RKO (cell line): ENCODE data around the gene DNAJC6.
A peak's percentile ranks its signal among the peaks of the same experiment; 100 is the strongest.

Experiments
- DNase-seq: peaks from one replicate; pipeline ENCODE4 v3.0.0-alpha.2; 2016; ENCODE audit warnings: low spot score

The DNAJC6 gene

DNA sequence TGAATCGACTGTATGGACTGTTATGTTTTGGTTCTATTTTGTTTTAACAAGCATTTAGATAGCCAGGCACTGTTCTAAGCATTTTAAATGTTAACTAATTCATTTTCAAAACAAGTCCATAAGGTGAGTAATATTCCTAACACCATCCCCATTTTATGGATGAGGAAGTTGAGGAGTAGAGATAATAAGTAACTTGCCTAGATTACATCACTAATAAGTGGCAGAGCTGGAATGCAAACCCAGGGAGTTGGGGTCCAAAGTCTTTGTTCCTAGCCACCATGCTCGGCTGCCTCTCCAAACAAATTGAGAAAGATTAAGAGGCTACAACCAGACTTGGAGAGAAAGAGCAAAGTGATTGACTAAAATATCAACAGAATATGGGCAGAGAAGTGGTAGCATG lies 98.5 kb downstream of the DNAJC6 start:
- no peak for DNase-seq

DNA sequence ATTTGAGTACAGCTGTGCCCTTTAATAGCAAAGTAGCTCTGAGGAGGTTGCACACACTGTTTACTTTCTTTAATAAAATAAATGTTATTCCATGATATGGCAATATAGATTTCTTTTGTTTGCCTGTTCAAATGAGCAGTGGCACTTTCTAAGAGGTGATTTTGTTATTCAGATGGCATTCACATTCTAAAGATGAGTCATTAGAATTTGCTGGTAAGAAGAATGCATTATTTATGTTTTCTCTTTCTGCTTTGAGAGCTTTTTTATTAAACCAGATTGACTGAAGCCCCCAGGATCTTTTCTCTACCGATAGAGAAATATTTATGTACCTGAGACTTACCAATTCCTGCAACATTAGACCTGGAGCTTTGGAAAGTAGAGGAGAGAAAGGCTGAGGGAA lies 100.0 kb downstream of the DNAJC6 start:
- no peak for DNase-seq

- DNase-seq: no peak
Observed at GRCh38 chr1:65409816-65410326, 100.5 kb downstream of the DNAJC6 start.

DNA sequence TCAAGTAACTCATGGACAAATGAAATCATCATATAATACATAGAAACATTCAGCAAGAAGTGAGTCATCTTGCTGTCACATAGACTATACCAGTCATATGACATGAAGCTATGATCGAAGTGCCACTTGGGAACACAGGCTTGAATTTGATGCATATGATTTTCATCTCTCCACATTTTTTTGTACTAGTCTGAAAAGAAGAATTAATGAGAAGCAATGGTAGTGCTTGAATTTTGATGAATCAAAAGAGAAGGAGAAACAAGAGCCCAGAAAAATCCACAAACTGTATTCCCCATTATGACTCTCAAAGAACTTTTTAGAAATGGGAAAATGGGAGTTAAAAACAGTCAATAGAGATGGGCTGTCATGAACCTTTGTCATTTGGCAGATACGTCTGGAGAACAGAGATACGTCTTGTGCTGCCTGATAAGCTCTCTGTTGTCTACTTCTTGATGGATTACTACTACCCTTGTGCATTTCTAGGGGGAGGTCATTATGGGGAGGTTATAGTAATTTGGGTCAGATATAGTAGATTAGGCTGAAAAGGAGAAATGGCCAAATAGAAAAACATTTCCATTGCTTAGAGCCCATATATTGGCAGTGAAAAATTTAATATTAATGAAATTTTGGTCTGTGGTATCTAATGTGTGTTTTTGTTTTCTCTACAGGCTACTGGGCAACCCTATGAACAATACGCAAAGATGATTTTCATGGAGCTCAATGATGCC lies 103.1 kb downstream of the DNAJC6 start:
- peak; percentile 66 for DNase-seq

- no peak for DNase-seq
Observed at GRCh38 chr1:65412984-65413375, 103.6 kb downstream of the DNAJC6 start.

- no peak for DNase-seq
Observed at GRCh38 chr1:65414538-65414937, 105.2 kb downstream of the DNAJC6 start.

DNA sequence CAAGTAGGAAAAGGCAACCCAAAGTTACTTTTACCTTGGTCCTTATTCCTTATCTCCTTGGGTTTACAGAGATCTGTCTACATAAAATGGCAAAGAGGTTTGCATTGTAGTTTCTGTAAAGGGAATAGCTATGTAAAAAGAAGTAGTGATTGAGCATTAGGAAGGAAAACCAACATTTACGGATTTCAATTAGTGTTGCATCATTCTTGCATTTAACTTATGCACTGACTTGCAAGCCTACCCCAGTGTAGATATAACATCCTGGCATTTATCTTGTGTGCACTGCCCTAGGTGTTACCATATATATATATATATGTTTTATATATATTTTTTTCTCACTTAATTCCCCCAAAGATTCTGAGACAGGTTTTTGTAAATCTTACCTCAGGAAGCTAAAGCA lies 107.4 kb downstream of the DNAJC6 start:
- no peak for DNase-seq

DNA sequence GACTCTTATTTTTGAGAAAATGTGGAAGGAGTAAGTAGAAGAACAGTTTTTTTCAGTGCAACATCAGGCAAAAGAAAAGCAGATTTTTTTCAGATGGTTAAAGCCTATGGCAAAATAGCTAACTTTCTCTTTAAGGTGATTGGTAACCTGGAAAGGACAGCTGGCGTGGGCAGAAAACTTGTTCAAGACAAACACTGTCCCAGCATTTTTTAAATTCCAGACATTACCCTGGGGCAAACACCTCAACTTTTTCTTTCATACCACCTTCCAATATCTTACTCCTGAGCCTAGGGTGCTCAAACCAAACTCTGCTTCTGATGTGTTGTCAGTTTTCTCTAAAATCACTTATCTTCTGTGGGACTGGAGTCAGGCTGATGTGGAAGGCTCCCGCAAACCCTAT lies 108.4 kb downstream of the DNAJC6 start:
- no peak for DNase-seq

GRCh38 chr1:65418522-65419185 lies 109.3 kb downstream of the DNAJC6 start:
- peak; percentile 36 for DNase-seq

DNA sequence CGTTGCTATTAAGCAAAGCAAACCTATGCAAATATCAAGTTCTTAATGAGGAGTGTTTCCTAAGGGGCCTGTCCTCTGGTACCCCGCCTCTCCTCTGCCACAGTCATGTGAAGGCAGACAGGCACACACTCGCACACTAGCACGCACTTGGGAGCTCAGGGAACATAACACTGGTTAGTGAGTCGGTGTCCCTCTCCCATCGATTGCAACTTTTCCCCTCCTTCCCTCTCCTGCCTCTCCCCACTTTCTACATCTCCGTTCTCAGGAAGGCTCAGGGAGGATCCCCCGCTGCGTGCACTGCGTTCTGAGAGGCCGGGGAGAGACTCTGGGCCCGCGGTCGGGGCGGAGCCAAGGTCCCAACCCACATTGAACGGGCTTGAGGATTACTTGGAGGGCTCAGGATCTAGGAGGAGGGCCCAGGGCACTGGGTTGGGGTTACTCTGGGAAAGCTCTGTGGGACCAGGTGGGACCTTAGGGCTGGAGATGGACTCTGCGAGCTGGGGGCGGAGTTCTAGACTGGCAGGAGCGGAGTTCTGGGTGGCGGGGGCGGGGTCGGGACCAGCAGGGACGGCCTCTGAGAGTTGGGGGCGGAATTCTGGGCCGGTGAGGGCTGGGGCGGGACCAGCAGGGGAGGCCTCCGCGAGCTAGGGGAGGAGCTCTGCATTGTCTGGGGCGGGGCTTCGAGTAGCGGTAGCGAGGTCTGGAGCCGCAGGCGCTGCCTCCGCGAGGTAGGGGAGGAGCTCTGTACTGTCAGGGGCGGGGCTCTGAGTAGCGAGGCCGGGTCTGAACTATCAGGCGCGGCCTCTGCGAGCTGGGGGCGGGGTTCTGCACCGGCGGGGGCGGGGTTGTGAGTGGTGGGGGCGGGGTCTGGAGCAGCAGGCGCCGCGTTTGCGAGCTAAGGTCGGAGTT lies 110.6 kb downstream of the DNAJC6 start:
- peak; percentile 94 for DNase-seq

- DNase-seq: no peak
Observed at GRCh38 chr1:65420590-65421350, 111.4 kb downstream of the DNAJC6 start, which contains the start of the genes LEPR and LEPROT. LEPR (plus strand) TSS chr1:65420668; CDS start chr1:65565566, 144,898 bp downstream. LEPROT (plus strand) TSS chr1:65420668; CDS start chr1:65420725, 57 bp downstream.

- DNase-seq: peak; percentile 16
Observed at GRCh38 chr1:65421351-65422025, 112.1 kb downstream of the DNAJC6 start.

DNA sequence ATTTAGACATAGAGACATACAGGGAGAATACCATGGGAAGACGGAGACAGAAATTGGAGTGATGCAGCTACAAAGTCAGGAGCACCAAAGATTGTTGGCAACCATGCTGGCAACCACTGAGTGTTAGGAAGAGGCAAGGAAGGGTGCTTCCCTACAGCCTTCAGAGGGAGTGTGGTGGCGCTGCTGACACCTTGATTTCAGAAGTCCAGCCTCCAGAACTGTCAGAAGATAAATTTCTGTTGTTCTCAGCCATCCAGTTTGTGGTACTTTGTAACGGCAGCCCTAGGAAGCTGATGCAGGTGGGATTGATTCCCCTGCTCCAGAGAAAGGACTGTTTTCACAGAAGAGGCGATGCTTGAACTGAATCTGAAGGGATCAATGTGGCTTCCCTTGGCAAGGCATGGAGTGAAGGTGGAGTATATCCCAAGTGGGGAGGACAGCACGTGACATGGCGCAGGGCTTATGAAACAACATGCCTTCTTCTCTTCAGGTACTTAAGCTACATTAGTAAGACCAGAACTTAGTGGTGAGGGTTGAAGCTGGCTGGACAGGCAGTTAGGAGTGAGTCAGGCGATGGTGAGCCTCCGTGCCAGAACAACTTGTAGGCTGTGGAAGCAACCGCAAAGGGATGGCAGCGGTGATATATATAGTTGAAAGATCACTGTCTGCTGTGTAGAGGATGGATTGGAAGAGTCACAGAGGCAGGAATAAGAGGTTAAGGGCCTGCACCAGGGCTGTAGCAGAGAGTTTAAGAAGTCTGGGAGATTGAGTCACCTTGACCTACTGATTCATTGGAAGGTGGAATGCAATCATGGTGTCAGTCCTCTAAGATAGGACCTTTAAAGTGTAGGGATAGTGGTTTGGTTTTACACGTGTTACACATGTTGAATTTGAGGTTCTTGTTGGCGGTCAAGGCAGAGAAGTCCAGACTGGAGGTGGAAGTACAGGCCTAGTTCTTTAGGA lies 113.2 kb downstream of the DNAJC6 start:
- peak; percentile 29 for DNase-seq

DNA sequence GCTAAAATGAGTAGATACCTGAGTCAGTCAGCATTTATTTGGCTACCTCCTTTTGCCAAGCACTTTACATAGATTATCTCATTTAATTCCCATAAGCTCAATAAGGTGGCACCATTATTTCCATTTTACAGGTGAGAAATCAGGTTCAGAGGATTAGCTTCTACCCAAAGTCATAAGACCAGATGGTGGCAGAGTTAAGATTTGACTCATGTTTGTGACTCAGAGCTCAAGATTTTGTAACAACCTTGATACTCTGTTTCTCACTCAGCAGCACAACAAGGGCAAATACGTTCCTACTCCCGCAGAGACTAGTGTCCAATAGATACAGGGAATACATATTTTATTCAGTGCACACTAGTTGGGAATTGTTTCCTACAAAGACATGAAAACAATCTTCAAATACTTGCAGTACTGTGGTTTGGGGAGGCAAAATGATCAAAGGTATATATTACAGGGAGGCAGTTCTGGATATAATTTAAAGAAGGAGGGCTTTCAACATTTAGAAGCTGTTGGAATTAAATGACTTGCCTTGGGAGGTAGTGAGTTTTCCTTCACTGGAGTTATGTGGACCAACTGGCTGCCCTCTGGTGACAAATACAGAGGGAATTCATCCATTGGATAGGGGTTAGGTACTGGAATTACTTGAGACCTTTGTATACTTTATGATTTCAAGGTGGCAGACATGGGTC lies 114.7 kb downstream of the DNAJC6 start:
- peak; percentile 86 for DNase-seq

GRCh38 chr1:65424573-65424889 lies 115.2 kb downstream of the DNAJC6 start:
- no peak for DNase-seq

GRCh38 chr1:65425006-65425405 lies 115.7 kb downstream of the DNAJC6 start:
- no peak for DNase-seq

DNA sequence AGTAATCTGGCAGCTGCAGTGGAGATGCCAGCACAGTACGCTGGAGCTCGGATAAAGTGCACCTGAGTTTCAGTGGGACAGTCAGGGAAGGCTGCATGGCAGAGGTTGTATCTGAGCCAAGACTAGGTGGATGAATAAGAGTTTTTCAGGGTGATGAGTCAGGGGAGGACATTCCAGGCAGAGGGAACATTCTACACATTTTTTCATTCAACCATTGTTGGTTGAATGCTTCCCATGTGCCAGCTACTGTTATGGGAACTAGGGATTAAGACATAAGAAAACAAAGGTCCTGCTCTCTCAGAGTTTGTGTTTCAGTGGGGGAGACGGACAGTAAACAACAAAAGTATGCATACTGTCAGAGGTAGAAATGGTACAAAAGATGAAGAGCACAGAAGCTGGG lies 116.4 kb downstream of the DNAJC6 start:
- peak; percentile 46 for DNase-seq

DNA sequence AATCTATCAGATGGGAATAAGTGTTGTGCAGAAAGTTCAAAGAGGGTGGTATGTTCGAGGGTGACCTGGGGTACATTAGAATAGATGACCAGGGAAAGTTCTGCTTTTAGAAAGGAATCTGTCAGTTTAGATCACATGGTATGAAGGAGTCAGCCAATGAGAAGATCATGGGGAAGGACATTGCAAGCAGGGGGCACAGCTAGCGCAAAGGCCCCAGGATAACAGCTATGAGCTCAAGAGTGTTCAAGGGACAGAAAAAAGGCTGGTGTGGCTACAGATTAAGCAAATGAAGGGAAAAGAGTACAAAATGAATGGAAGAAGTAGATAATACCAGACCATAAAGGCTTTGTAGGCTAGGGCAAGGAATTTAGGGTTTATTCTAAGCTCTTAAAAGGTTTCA lies 119.7 kb downstream of the DNAJC6 start:
- no peak for DNase-seq

DNA sequence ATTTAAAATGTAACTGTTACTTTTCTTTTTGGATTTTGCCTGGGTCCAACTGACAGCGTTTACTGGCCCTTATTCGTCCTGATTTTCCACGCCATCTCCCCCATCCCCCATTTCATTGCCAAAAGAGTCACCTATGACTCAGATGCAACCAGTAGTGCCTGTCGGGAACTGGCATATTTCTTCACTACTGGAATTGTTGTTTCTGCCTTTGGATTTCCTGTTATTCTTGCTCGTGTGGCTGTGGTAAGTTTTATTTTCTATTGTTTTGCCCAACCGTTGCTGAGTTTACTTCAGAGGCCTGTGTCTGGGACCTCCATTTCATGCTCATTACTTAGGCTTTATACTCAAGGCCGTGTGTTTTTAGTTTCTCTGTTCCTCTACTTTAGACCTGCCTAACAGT lies 120.5 kb downstream of the DNAJC6 start:
- DNase-seq: no peak
